ENCODE measurements around the gene CENPL.

DNA sequence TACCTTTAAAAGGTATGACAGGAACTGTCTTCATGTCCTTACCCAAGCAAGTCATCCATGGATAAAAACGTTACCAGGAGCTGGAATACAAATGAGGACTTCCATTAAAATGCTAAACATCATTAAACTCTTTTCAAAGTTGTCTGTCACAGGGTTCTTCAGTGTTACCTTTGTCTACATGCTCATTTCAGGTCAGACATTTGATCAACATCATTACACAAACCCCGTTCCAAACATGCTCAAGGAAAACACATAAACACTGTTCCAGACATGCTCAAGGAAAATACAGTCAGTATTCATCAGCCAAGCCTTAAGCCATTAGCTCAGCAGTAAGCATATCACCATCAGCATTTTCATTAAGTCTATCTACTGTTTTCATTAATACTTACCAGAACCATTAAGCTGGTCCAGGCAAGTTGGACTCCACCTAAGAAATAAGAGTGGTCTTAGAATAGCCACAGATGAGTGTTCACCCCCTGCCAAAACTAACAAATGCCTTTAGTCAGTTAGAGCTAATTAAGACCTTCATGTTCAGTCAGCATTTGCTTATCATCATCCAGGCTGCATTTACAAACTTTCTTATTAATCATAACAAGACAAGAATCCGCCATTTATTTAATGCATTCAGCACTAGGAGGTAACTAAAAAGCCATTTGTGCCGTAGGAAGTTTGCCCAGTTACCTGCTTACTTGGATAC, 40.9 kb upstream of the CENPL start:
- TF ChIP-seq CTCF (IDR thresholded peaks at IDR 0.05) (no peak), POLR2A (IDR thresholded peaks at IDR 0.05) (no peak)

Data from right lobe of liver (tissue), 4 donors.